HCT116 (cell line): ENCODE results near the gene JAG1. TPM values are rescaled to one million over a fixed set of nuclear protein-coding genes. Genes with fewer than 3 reads are reported as not detected.

Source experiments
- ATAC-seq: fragments of 200-7000 bp; cut with Tn5 transposase; 2 replicates; pipeline ENCODE4 v1.9.1; 2020; ENCODE audit warnings: mild to moderate bottlenecking, moderate library complexity
- BruUV-seq: library from RNA; stranded (reverse); fragments of 400-500 nt; replicated peaks from 2 replicates; lab custom pipeline; 2021; lab: Mats Ljungman, UMichigan
- CTCF ChIA-PET: fragments of 300-600 bp; sonication (Branson Sonifier 250); formaldehyde crosslinking; loops from one replicate; lab custom pipeline; 2021; ENCODE audit warnings: antibody characterized with exemption; lab: Charles Lee
- POLR2A ChIA-PET: fragments of 300-600, 350-600 bp; sonication (Branson Sonifier 250); formaldehyde crosslinking; loops from one replicate; lab custom pipeline; 2021; ENCODE audit warnings: antibody characterized with exemption; lab: Charles Lee
- RAD21 ChIA-PET, 2 experiments: fragments of 300-600 bp; sonication (Branson Sonifier 250); formaldehyde crosslinking; loops; one replicate each; lab custom pipeline; 2023; ENCODE audit warnings: low total read pairs in 2 of 2; ENCODE audit not compliant: uncharacterized antibody in 2 of 2, unreplicated experiment in 2 of 2, low non-redundant PET in 1 of 2; lab: Charles Lee
- DNase-seq: peaks from one replicate; pipeline ENCODE4 v3.0.0-alpha.2; 2010; ENCODE audit warnings: low read depth, low spot score
- H2AFZ ChIP-seq: fragments of 200-600 bp; shearing (Covaris generic), sonication (generic); 2 replicates; pipeline ENCODE4 v1.6.1; 2017; ENCODE audit warnings: low read depth, mixed run types, mixed read lengths, antibody characterized with exemption, low read length; ENCODE audit not compliant: poor library complexity, severe bottlenecking
- H3K27ac ChIP-seq: 2 replicates; pipeline ENCODE4 v1.5.1; 2012; ENCODE audit warnings: low read depth, low read length
- H3K27me3 ChIP-seq: fragments of 200-600 bp; sonication (generic); 2 replicates; pipeline ENCODE4 v1.6.1; 2016; ENCODE audit warnings: mixed run types, low read length, mixed read lengths; ENCODE audit not compliant: insufficient read depth
- H3K36me3 ChIP-seq, 2 experiments: fragments of 200-500 bp in 1 of 2; fragments of 200-600 bp in 1 of 2; sonication (Bioruptor generic) in 1 of 2; sonication (generic) in 1 of 2; 2 replicates each; pipeline versions ENCODE4 v1.5.1 to v1.6.1; 2014 to 2016; ENCODE audit warnings: low read length in 2 of 2, inconsistent platforms in 1 of 2, mixed read lengths in 1 of 2, mixed run types in 1 of 2; ENCODE audit not compliant: insufficient read depth in 2 of 2, control insufficient read depth in 1 of 2
- H3K4me1 ChIP-seq, 2 experiments: fragments of 200-600 bp in 1 of 2; sonication (generic) in 1 of 2; 2 replicates each; pipeline versions ENCODE4 v1.5.1 to v1.6.1; 2012 to 2017; ENCODE audit warnings: low read length in 2 of 2, inconsistent platforms in 1 of 2, mild to moderate bottlenecking in 1 of 2, mixed read lengths in 1 of 2, mixed run types in 1 of 2, moderate library complexity in 1 of 2; ENCODE audit not compliant: insufficient read depth in 2 of 2, control insufficient read depth in 1 of 2
- H3K4me2 ChIP-seq: fragments of 200-600 bp; sonication (generic); 2 replicates; pipeline ENCODE4 v1.6.1; 2017; ENCODE audit warnings: mixed run types, low read length, mixed read lengths
- H3K4me3 ChIP-seq, 2 experiments: fragments of 200-600 bp in 1 of 2; sonication (generic) in 1 of 2; replicated peaks in 1 of 2; 2 replicates each; pipeline ENCODE4 v1.5.1; 2011 to 2016; ENCODE audit warnings: low read length in 2 of 2, control low read depth in 1 of 2, low read depth in 1 of 2, mild to moderate bottlenecking in 1 of 2, mixed read lengths in 1 of 2, mixed run types in 1 of 2
- H3K79me2 ChIP-seq: fragments of 200-600 bp; sonication (generic); 2 replicates; pipeline ENCODE4 v1.6.1; 2017; ENCODE audit warnings: mild to moderate bottlenecking, mixed run types, low read length, moderate library complexity, mixed read lengths; ENCODE audit not compliant: insufficient read depth
- H3K9ac ChIP-seq: fragments of 200-600 bp; sonication (generic); 2 replicates; pipeline ENCODE4 v1.6.1; 2016; ENCODE audit warnings: low read length, mixed read lengths
- H3K9me2 ChIP-seq: fragments of 200-600 bp; sonication (generic), shearing (Covaris generic); 2 replicates; pipeline ENCODE4 v1.6.1; 2017; ENCODE audit warnings: mixed run types, mild to moderate bottlenecking, moderate library complexity; ENCODE audit not compliant: insufficient read depth
- H3K9me3 ChIP-seq, 2 experiments: fragments of 200-500 bp in 1 of 2; fragments of 200-600 bp in 1 of 2; sonication (Bioruptor generic) in 1 of 2; sonication (generic) in 1 of 2; 2 replicates each; pipeline ENCODE4 v1.6.1; 2014 to 2017; ENCODE audit warnings: low read length in 2 of 2, mixed read lengths in 2 of 2, inconsistent platforms in 1 of 2, low read depth in 1 of 2, mild to moderate bottlenecking in 1 of 2, mixed run types in 1 of 2, moderate library complexity in 1 of 2; ENCODE audit not compliant: control insufficient read depth in 1 of 2, insufficient read depth in 1 of 2
- H4K20me1 ChIP-seq: fragments of 200-600 bp; sonication (generic), shearing (Covaris generic); 2 replicates; pipeline ENCODE4 v1.6.1; 2017; ENCODE audit warnings: mixed run types, mild to moderate bottlenecking, moderate library complexity; ENCODE audit not compliant: insufficient read depth
- ATF3 ChIP-seq: IDR thresholded peaks from 2 replicates; pipeline ENCODE4 v1.6.1; 2012
- CBX3 ChIP-seq: IDR thresholded peaks from 2 replicates; pipeline ENCODE4 v1.6.1; 2012; ENCODE audit warnings: low read depth
- CEBPB ChIP-seq: IDR thresholded peaks from 2 replicates; pipeline ENCODE4 v1.6.1; 2012; ENCODE audit warnings: low read depth
- CTCF ChIP-seq, 3 experiments: fragments of 200-600 bp in 1 of 3; sonication (generic) in 1 of 3; IDR thresholded peaks in 2 of 3; conservative IDR thresholded peaks in 1 of 3; 2 replicates each; pipeline ENCODE4 v1.5.1; 2012 to 2017; ENCODE audit warnings: low read depth in 2 of 3, low read length in 2 of 3, antibody characterized with exemption in 1 of 3, borderline replicate concordance in 1 of 3, control low read depth in 1 of 3, mild to moderate bottlenecking in 1 of 3, mixed read lengths in 1 of 3, mixed run types in 1 of 3, moderate library complexity in 1 of 3; ENCODE audit not compliant: insufficient read depth in 1 of 3
- EGR1 ChIP-seq: IDR thresholded peaks from 2 replicates; pipeline ENCODE4 v1.6.1; 2012; ENCODE audit warnings: low read depth
- ELF1 ChIP-seq: IDR thresholded peaks from 2 replicates; pipeline ENCODE4 v1.6.1; 2012; ENCODE audit warnings: low read depth, borderline replicate concordance
- EZH2 ChIP-seq: fragments of 200-600 bp; sonication (generic); IDR thresholded peaks from 2 replicates; pipeline ENCODE4 v1.6.1; 2017; ENCODE audit warnings: antibody characterized with exemption, mixed run types
- EZH2phosphoT487 ChIP-seq: fragments of 200-600 bp; IDR thresholded peaks from 2 replicates; pipeline ENCODE4 v1.6.1; 2018; ENCODE audit warnings: antibody characterized with exemption, borderline replicate concordance
- FOSL1 ChIP-seq: IDR thresholded peaks from 2 replicates; pipeline ENCODE4 v1.6.1; 2012; ENCODE audit warnings: low read depth
- JUND ChIP-seq: IDR thresholded peaks from 2 replicates; pipeline ENCODE4 v1.6.1; 2012
- MAX ChIP-seq: IDR thresholded peaks from 2 replicates; pipeline ENCODE4 v1.6.1; 2012
- RAD21 ChIP-seq: IDR thresholded peaks from 2 replicates; pipeline ENCODE4 v1.6.1; 2012; ENCODE audit warnings: low read depth, mild to moderate bottlenecking
- SIN3A ChIP-seq: IDR thresholded peaks from 2 replicates; pipeline ENCODE4 v1.6.1; 2012; ENCODE audit warnings: low read depth
- SP1 ChIP-seq: IDR thresholded peaks from 2 replicates; pipeline ENCODE4 v1.6.1; 2012; ENCODE audit warnings: low read depth
- TCF7L2 ChIP-seq: IDR thresholded peaks from 2 replicates; pipeline ENCODE4 v1.7.0; 2011; ENCODE audit warnings: borderline replicate concordance, inconsistent platforms; ENCODE audit not compliant: insufficient read depth, insufficient read length; ENCODE audit errors: extremely low read depth
- YY1 ChIP-seq: IDR thresholded peaks from 2 replicates; pipeline ENCODE4 v1.6.1; 2011; ENCODE audit warnings: low read length, low read depth, moderate library complexity, mild to moderate bottlenecking; ENCODE audit not compliant: insufficient replicate concordance; ENCODE audit errors: extremely low read depth
- ZBTB33 ChIP-seq: IDR thresholded peaks from 2 replicates; pipeline ENCODE4 v1.6.1; 2011; ENCODE audit warnings: mild to moderate bottlenecking, low read length, moderate library complexity; ENCODE audit not compliant: insufficient replicate concordance; ENCODE audit errors: extremely low read depth
- ZFX ChIP-seq: fragments of 450-650 bp; IDR thresholded peaks from 2 replicates; pipeline ENCODE4 v1.6.1; 2017
- intact Hi-C: fragments of 100-400 bp; cut with micrococcal nuclease; formaldehyde crosslinking; loops from 2 replicates; pipeline ENCODE4 v1.10.0; 2022
- total RNA-seq: library from RNA; stranded (reverse); gene quantifications from one replicate; pipeline ENCODE4 v1.2.1, GENCODE V29; 2021; ENCODE audit not compliant: unreplicated experiment

Gene JAG1
- total RNA-seq, 1 experiment from 2014 or later = 31.9 TPM

- Histone ChIP-seq H3K9me2 (no peaks in the 10 kb centered on the region), H3K36me3 (no peaks in the 10 kb centered on the region; a peak in 1 of 4 replicates), H3K4me1 (peaks cover 23 to 37% of the 10 kb centered on the region in 2 experiments), H3K27ac (peak overlapping the region; percentile 39), H3K9ac (no peak overlapping the region), H3K27me3 (no peaks in the 10 kb centered on the region), H4K20me1 (no peaks in the 10 kb centered on the region), H3K4me2 (peak overlapping the region; percentile 54), H3K9me3 (no peaks in the 10 kb centered on the region), H3K4me3 (no peak overlapping the region), H3K79me2 (no peaks in the 10 kb centered on the region), H2AFZ (no peak overlapping the region)
- DNase-seq (peak; percentile 32), ATAC-seq (peak; percentile 73)
- CTCF ChIA-PET = no interaction called here
- TF ChIP-seq EZH2phosphoT487 = no peak
- peak; percentile 69 for TF ChIP-seq MAX
- TF ChIP-seq EGR1 = no peak
- TF ChIP-seq ATF3 = no peak
- no peak for TF ChIP-seq CBX3
- TF ChIP-seq ZBTB33 = no peak
- TF ChIP-seq SIN3A = no peak
- no peak for TF ChIP-seq ELF1
- peak; percentile 61 for TF ChIP-seq FOSL1
- TF ChIP-seq ZFX = no peak
- TF ChIP-seq CTCF (IDR thresholded peaks at IDR 0.05 in 2 of 3, conservative IDR thresholded peaks at IDR 0.05 in 1 of 3; ENCODE audit: borderline replicate concordance in 1 of 3, insufficient read depth in 1 of 3, low read depth in 2 of 3, low read length in 2 of 3) = no peak
- peak; percentile 56 for TF ChIP-seq SP1
- no peak for TF ChIP-seq YY1
- TF ChIP-seq CEBPB = peak; percentile 96
- TF ChIP-seq JUND = peak; percentile 53; the same call in 1 of the 2 replicates
- TF ChIP-seq RAD21 = no peak
- no peak for TF ChIP-seq EZH2
- TF ChIP-seq TCF7L2 = no peak
- intact Hi-C loops = no loop called here
- POLR2A ChIA-PET = no interaction called here
- no TSS peak for BruUV-seq
- RAD21 ChIA-PET = no interaction called here
Measured at GRCh38 chr20:10603971-10604864, 69.6 kb downstream of the JAG1 start.
